OCI-LY7 (cell line): Measurements from ENCODE around the gene OLFML3. TPM values are rescaled to one million over a fixed set of nuclear protein-coding genes. Genes with fewer than 3 reads are reported as not detected.

ENCODE experiments used
- BruUV-seq: library from RNA; stranded (reverse); fragments of 400-500 nt; replicated peaks from 2 replicates; lab custom pipeline; 2021; lab: Mats Ljungman, UMichigan
- CTCF ChIA-PET: fragments of 300-600 bp; sonication (Branson Sonifier 250); formaldehyde crosslinking; loops from one replicate; lab custom pipeline; 2022; ENCODE audit warnings: antibody characterized with exemption; ENCODE audit not compliant: unreplicated experiment; lab: Charles Lee
- POLR2A ChIA-PET: fragments of 300-600 bp; sonication (Branson Sonifier 250); formaldehyde crosslinking; loops from one replicate; lab custom pipeline; 2022; ENCODE audit warnings: antibody characterized with exemption; lab: Charles Lee
- DNase-seq: peaks from one replicate; pipeline ENCODE4 v3.0.0-alpha.2; 2015; ENCODE audit warnings: low spot score
- H2AFZ ChIP-seq: fragments of 200-600 bp; sonication (generic), shearing (Covaris generic); 2 replicates; pipeline ENCODE4 v1.6.1; 2014; ENCODE audit warnings: mild to moderate bottlenecking, antibody characterized with exemption, low read length, moderate library complexity
- H3K27ac ChIP-seq: fragments of 200-600 bp; sonication (generic); 2 replicates; pipeline ENCODE4 v1.5.1; 2014; ENCODE audit warnings: mixed run types, low read depth, mild to moderate bottlenecking, moderate library complexity, low read length, inconsistent platforms; ENCODE audit not compliant: poor library complexity, severe bottlenecking
- H3K36me3 ChIP-seq: fragments of 200-600 bp; sonication (generic); 2 replicates; pipeline ENCODE4 v1.6.1; 2014; ENCODE audit warnings: mild to moderate bottlenecking, antibody characterized with exemption, low read length, moderate library complexity, mixed read lengths; ENCODE audit not compliant: insufficient read depth
- H3K4me1 ChIP-seq: fragments of 200-600 bp; sonication (generic); 2 replicates; pipeline ENCODE4 v1.5.1; 2014; ENCODE audit warnings: mild to moderate bottlenecking, low read length; ENCODE audit not compliant: insufficient read depth, poor library complexity, severe bottlenecking
- H3K4me2 ChIP-seq: fragments of 200-600 bp; sonication (generic); 2 replicates; pipeline ENCODE4 v1.6.1; 2014; ENCODE audit warnings: mild to moderate bottlenecking, low read length
- H3K4me3 ChIP-seq: fragments of 200-600 bp; sonication (generic); 2 replicates; pipeline ENCODE4 v1.5.1; 2014; ENCODE audit warnings: mild to moderate bottlenecking, low read depth, low read length; ENCODE audit not compliant: poor library complexity, severe bottlenecking
- H3K79me2 ChIP-seq: fragments of 200-600 bp; sonication (generic); 2 replicates; pipeline ENCODE4 v1.6.1; 2016; ENCODE audit warnings: low read depth, mild to moderate bottlenecking, low read length, moderate library complexity, mixed read lengths; ENCODE audit not compliant: insufficient read depth
- H3K9me2 ChIP-seq: fragments of 200-600 bp; sonication (generic); 2 replicates; pipeline ENCODE4 v1.6.1; 2016; ENCODE audit warnings: mild to moderate bottlenecking, low read length, mixed read lengths; ENCODE audit not compliant: insufficient read depth
- H3K9me3 ChIP-seq: fragments of 200-600 bp; sonication (generic); 2 replicates; pipeline ENCODE4 v1.6.1; 2014; ENCODE audit warnings: mild to moderate bottlenecking, mixed run types, low read length, mixed read lengths
- H4K20me1 ChIP-seq: fragments of 200-600 bp; sonication (generic); 2 replicates; pipeline ENCODE4 v1.6.1; 2014; ENCODE audit warnings: mild to moderate bottlenecking, antibody characterized with exemption, low read length, moderate library complexity, mixed read lengths; ENCODE audit not compliant: insufficient read depth
- CTCF ChIP-seq: fragments of 200-600 bp; sonication (generic); conservative IDR thresholded peaks from 2 replicates; pipeline ENCODE4 v1.5.1; 2014; ENCODE audit warnings: mild to moderate bottlenecking, antibody characterized with exemption, low read length, moderate library complexity, mixed read lengths
- EZH2phosphoT487 ChIP-seq: fragments of 200-600 bp; sonication (generic); IDR thresholded peaks from 2 replicates; pipeline ENCODE4 v1.6.1; 2018; ENCODE audit warnings: low read depth, borderline replicate concordance, mild to moderate bottlenecking, mixed run types, antibody characterized with exemption, low read length, moderate library complexity, mixed read lengths
- intact Hi-C: fragments of 100-400 bp; cut with micrococcal nuclease; formaldehyde crosslinking; loops from one replicate; pipeline ENCODE4 v1.10.0; 2022; ENCODE audit not compliant: unreplicated experiment
- total RNA-seq, 2 experiments: library from RNA; depleted of rRNA in 1 of 2; stranded (reverse); fragments of >200 nt in 1 of 2; shearing (Covaris generic) in 1 of 2; gene quantifications; 2 replicates each; pipeline ENCODE4 v1.2.3, GENCODE V29; 2014 to 2022

OLFML3 gene
- total RNA-seq, 2 experiments from 2014 or later: 0.34 to 0.44 TPM

DNA sequence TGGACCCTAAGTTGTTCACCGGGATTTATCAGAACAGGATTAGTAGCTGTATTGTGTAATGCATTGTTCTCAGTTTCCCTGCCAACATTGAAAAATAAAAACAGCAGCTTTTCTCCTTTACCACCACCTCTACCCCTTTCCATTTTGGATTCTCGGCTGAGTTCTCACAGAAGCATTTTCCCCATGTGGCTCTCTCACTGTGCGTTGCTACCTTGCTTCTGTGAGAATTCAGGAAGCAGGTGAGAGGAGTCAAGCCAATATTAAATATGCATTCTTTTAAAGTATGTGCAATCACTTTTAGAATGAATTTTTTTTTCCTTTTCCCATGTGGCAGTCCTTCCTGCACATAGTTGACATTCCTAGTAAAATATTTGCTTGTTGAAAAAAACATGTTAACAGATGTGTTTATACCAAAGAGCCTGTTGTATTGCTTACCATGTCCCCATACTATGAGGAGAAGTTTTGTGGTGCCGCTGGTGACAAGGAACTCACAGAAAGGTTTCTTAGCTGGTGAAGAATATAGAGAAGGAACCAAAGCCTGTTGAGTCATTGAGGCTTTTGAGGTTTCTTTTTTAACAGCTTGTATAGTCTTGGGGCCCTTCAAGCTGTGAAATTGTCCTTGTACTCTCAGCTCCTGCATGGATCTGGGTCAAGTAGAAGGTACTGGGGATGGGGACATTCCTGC, 3.9 kb upstream of the OLFML3 start:
- BruUV-seq: no TSS peak
- Histone ChIP-seq H3K27ac (no peak overlapping the region), H4K20me1 (no peaks in the 10 kb centered on the region), H3K4me1 (peaks cover 17% of the 10 kb centered on the region), H3K4me3 (no peak overlapping the region), H3K9me3 (no peaks in the 10 kb centered on the region), H3K9me2 (no peaks in the 10 kb centered on the region), H3K79me2 (no peaks in the 10 kb centered on the region), H3K36me3 (peaks cover 53% of the 10 kb centered on the region), H3K4me2 (no peak overlapping the region), H2AFZ (no peak overlapping the region)
- intact Hi-C loops: loop anchor here (5.0 kb wide), 1 partner anchor 582 kb away; no protein-coding TSS in a partner anchor
- ChIA-PET CTCF (interaction anchor here (1.2 kb wide), 1 partner anchor 23 kb away, joined by 3 read pairs; no protein-coding TSS in a partner anchor), POLR2A (interaction anchor here (0.8 kb wide), 1 partner anchor 9 kb away, joined by 4 read pairs; no protein-coding TSS in a partner anchor)
- TF ChIP-seq CTCF: no peak
- TF ChIP-seq EZH2phosphoT487: no peak
- DNase-seq: no peak

- TF ChIP-seq EZH2phosphoT487 (no peak), CTCF (peak; percentile 67)
- peak; percentile 30 for DNase-seq
- no peak overlapping the region for H3K4me3 ChIP-seq
- BruUV-seq: no TSS peak
- no peaks in the 10 kb centered on the region for H4K20me1 ChIP-seq
- no peak overlapping the region for H3K4me2 ChIP-seq
- intact Hi-C loops: loop anchor here (5.0 kb wide), 1 partner anchor 581 kb away; no protein-coding TSS in a partner anchor
- no peaks in the 10 kb centered on the region for H3K9me3 ChIP-seq
- H3K27ac ChIP-seq: no peak overlapping the region
- CTCF ChIA-PET: interaction anchor here (1.6 kb wide), 1 partner anchor 306 kb away, joined by 6 read pairs; no protein-coding TSS in a partner anchor
- no peaks in the 10 kb centered on the region for H3K79me2 ChIP-seq
- H3K4me1 ChIP-seq: peaks cover 17% of the 10 kb centered on the region
- POLR2A ChIA-PET: interaction anchor here (0.6 to 1.3 kb wide), 7 partner anchors 11 to 292 kb away, joined by 3 to 5 read pairs (median 4); no protein-coding TSS in a partner anchor
- no peaks in the 10 kb centered on the region for H3K9me2 ChIP-seq
- no peak overlapping the region for H2AFZ ChIP-seq
- peaks cover 41% of the 10 kb centered on the region for H3K36me3 ChIP-seq
Observed at GRCh38 chr1:113976609-113977278, 2.5 kb upstream of the OLFML3 start.
